GM19240 (cell line): ENCODE data around the gene FOXD4L6.
"Not testable (repeated sequence)": the region's sequence is repeated elsewhere in the genome, so short reads cannot be mapped to it uniquely, and the experiment has no call there.

Experiments
- DNase-seq: peaks from one replicate; pipeline ENCODE4 v3.0.0; 2011; ENCODE audit warnings: low spot score; ENCODE audit not compliant: insufficient read length

FOXD4L6 gene

DNA sequence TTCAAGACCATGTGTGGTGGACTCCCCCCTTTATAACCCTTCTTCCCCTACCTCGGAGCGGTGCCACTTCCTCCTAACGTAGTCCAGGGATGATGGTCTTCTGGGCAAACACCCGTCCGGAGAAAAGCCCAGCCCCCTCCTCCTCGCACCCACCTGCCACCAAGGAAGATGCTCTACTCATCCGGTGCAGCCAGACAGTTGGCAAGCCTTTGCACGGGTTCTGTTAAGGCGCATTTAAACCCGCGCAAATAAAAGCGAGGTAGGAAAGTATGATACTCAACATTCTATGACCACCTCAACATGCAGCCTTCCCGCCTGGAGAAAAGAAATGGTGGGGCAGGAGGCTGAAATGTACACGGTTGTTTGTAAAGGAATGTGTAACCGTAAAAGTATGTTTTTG, at the start of gene FOXD4L6:
FOXD4L6 (minus strand) TSS at position 101 of the 400 bp plus-strand sequence. CDS start 298 bp downstream, outside the sequence.
- not testable (repeated sequence) for DNase-seq

GRCh38 chr9:41174994-41175393, 46.5 kb upstream of the FOXD4L6 start:
- not testable (repeated sequence) for DNase-seq

GRCh38 chr9:41150116-41150515, 21.6 kb upstream of the FOXD4L6 start:
- not testable (repeated sequence) for DNase-seq

DNA sequence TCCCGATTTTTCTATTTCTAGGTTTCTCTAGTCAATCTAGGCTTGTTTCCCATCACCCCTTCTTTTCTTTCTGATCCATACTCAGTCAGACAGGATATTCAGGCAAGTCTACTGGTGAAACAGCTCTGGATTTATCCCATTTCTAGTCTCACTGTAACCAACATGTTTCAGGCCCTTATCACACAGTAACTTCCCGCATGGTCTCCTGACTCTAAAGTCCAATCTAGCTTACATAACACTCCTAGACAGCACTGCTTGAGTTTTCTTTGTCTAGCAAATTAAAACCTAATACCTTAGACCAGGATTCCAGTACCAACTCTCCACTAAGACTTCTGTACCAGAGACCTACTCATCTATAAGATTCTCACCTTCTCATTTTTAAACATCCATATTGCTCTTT, 13.4 kb upstream of the FOXD4L6 start:
- DNase-seq: not testable (repeated sequence)

DNA sequence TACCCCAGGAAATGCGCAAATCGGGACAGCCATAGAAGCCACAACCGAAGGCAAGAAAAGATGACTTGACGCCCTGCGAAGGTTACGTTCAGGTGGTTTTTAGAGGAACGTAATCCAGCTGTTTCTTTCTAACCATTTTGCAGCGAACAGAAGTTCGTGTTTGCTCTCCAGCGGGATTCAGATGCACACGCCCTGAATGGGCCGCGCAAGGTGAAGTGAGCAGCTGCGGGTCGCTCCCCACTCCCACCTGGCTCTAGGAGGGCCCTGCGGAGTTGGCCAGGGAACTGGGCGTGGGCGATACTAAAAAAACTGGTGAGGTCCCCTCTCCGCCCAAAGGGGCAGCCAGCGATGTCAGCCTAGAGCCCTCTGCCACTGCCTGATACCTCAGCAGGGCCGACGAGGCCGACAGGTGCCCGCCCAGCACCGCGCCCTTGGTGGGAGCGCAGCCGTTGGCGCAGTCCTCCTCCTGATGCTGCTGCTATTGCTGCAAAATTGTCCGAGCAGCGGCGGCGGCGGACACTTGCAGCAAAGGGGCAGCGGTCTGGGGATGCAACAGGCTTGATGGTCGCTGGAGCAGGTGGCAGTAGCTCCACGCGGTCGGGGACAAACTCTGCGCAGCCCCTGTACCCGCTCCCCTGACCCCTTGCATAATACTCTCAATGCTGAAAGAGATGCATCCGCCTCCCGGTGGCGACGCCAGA, 1.6 kb downstream of the FOXD4L6 start:
- not testable (repeated sequence) for DNase-seq

- DNase-seq: not testable (repeated sequence)
These were observed 2.5 kb downstream of the FOXD4L6 start for GRCh38 chr9:41125936-41126335.

GRCh38 chr9:41125109-41125658, 3.3 kb downstream of the FOXD4L6 start:
- not testable (repeated sequence) for DNase-seq

DNA sequence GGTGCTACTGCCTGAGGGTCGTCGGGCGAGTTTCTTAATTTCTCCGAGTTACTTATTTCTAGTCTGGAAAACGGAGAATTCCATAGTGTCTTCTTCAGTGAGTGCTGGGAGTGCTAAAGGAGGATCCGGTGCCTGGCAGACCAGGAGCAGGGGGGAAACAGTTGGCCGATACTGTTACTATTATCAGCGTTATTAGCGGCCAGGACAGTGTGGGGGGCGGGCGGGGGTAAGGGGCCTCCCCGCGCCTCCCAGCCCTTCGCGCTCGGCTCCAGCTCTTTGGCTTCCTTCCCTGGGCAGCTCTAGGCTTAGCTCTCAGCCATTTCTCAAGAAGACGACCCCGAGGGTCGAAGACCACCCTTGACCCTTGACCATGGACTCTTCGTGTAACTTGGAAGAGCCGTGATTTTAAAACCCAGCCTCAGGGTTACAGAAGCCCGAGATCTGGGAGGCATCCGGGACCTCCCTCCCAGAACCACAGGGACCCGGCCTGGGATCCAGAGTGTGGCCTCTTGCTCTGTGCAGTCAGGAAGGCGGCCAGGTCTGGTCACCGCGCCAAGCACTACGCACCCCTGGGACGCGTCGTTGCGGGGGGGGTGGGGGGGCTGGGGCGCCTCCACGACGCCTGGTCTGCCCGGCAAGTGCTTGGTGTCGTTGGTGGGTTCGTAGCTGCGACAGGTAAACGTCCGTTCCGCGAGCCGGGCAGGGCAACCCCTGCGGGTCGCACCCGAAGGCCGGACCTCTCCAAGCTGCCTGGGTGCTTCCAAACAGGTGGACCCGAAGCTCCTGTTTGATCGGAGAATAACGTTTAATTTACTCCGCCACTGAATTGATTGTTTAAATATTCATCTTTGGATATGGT, 4.0 kb downstream of the FOXD4L6 start:
- not testable (repeated sequence) for DNase-seq

DNA sequence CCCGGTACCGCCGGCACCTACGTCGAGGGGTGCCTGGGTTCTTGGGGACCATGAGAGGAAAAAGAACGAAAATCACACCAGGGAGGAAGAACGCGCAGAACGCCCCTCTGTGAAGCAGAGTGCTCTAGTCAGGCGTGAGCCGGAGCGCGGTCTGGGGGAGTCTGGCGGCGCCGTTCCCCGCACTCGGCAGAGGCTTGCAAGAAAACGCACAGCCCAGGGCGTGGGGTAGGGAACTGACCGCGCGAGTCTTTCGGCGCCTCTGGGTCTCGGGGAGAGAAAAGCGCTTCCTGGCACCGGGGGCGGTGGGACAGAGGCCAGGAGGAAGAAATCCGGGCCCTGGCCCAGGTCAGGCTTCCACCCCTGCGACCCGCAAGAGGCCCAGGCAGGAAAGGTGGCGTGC, 4.7 kb downstream of the FOXD4L6 start:
- not testable (repeated sequence) for DNase-seq

DNA sequence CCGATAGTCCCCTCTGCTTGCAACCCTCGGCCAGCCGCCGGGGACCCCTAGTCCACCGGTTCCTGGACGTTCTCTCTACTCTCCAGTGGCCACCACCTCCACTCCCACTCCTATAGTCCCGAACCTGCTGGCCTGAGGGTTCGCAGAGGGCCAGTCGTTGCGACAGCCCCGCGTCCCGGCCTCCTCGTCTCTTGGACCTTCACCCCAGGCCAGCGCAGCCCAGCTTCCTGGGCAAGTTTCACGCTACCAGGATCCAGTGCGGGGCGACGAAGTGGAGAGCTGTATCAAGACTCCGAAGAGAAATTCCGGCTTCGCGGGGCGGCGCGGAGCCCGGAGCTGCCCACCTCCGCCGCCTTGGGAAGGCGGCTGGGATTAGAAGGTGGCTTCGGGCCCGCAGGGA, 5.1 kb downstream of the FOXD4L6 start:
- DNase-seq: not testable (repeated sequence)

GRCh38 chr9:41120696-41121095, 7.8 kb downstream of the FOXD4L6 start:
- DNase-seq: not testable (repeated sequence)

DNA sequence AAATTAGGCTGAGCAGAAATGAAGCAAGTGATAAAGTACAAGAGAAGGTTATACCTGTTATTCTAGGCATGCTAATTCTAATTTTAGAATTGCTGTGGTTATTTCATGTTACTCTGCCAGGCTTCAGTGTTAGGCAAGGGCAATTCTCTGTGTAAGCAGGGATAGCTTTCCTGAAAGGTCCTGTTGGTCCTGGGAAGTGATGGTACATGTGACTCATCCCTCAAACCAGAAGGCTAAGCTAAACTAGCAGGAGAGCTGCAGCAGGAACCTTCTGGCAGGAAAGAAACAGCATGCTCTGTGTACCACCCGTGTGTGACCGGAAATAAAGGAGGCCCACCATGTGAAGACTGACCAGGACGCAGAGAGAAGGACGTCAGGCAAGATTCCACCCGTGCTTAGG, 8.8 kb downstream of the FOXD4L6 start:
- DNase-seq: not testable (repeated sequence)

DNA sequence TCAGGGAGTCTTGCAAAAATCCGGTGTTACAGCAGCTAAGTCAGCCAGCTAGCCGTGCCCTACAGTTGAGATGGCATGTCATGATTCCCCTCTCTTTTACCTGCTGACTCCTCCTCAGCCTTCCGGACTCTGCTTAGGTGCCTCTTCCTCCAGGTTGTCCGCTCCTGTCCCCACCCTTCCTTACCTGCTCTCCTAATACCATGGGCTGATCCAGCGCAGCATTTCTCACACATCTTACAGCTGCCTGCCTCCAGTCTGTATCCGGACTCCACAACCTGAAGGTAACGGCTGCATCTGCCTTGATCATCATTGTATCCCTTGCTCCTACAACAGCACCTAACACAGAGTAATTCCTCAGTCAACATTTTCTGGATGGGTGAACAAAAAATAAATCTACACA, 9.2 kb downstream of the FOXD4L6 start:
- DNase-seq: not testable (repeated sequence)

DNA sequence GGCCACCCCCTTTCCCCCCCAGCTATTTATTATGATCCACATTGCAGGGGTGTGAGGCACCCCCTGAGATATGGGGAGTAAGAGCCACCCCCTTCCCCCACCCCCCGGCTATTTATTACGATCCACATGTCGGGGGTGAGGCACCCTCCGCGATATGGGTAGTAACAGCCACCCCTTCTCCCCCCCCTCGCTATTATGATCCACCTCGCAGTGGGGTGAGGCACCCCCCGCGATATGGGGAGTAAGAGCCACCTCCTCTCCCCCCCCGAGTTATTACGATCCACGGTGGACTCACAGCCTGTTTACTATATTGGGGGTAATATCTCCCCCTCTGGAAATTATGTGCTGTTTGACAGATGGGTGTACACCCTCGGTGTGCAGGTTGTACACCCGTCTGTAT, 15.1 kb downstream of the FOXD4L6 start:
- not testable (repeated sequence) for DNase-seq

GRCh38 chr9:41111414-41111813, 17.1 kb downstream of the FOXD4L6 start:
- not testable (repeated sequence) for DNase-seq

- not testable (repeated sequence) for DNase-seq
These were observed 17.6 kb downstream of the FOXD4L6 start for GRCh38 chr9:41110913-41111312.

- DNase-seq: not testable (repeated sequence)
These were observed 19.2 kb downstream of the FOXD4L6 start for GRCh38 chr9:41109253-41109652.

GRCh38 chr9:41108816-41109215, 19.7 kb downstream of the FOXD4L6 start:
- not testable (repeated sequence) for DNase-seq

DNA sequence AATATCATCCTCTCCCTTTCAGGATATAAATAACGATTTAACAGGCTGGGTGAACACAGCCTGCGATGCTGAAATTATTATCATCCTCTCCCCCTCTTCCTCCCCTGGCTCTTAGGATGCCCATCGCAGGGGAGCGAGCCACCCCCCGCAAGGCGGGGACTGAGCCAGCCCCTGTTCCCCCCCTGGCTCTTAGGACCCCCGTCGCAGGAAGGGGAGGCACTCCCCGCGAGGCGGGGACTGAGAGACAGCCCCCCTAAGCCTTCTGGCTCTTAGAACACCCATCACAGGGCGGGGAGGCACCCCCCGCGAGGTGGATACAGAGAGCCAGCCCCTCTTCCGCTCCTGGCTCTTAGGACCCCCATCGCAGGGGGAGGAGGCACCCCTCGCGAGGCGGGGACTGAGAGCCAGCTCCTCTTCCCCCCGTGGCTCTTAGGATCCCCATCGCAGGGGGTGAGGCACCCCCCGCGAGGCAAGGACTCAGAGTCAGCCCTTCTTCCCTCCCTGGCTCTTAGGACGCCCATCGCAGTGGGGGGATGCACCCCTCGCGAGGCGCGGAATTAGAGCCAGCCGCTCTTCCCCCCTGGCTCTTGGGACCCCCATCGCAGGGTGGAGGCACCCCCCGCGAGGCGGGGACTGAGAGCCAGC, 21.9 kb downstream of the FOXD4L6 start:
- DNase-seq: not testable (repeated sequence)

GRCh38 chr9:41105557-41106253, 22.8 kb downstream of the FOXD4L6 start:
- DNase-seq: not testable (repeated sequence)

- not testable (repeated sequence) for DNase-seq
These were observed 23.9 kb downstream of the FOXD4L6 start for GRCh38 chr9:41104542-41104941.
